GM21576 (cell line): ENCODE data around the gene FOSL2.

ENCODE experiments used
- ATAC-seq: cut with Tn5 transposase; IDR thresholded peaks from one replicate; pipeline ENCODE4 v1.9.1; 2021; ENCODE audit warnings: mild to moderate bottlenecking, moderate library complexity; ENCODE audit not compliant: unreplicated experiment

The FOSL2 gene

DNA sequence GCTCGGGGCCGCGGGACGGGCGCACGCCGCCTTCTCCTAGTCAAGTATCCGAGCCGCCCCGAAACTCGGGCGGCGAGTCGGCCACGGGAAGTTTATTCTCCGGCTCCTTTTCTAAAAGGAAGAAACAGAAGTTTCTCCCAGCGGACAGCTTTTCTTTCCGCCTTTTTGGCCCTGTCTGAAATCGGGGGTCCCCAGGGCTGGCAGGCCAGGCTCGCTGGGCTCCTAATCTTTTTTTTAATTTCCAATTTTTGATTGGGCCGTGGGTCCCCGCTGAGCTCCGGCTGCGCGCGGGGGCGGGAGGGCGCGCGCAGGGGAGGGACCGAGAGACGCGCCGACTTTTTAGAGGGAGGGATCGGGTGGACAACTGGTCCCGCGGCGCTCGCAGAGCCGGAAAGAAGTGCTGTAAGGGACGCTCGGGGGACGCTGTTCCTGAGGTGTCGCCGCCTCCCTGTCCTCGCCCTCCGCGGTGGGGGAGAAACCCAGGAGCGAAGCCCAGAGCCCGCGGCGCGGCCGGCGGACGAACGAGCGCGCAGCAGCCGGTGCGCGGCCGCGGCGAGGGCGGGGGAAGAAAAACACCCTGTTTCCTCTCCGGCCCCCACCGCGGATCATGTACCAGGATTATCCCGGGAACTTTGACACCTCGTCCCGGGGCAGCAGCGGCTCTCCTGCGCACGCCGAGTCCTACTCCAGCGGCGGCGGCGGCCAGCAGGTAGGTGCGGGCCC lies 617 bp downstream of the FOSL2 start:
- no peak for ATAC-seq

DNA sequence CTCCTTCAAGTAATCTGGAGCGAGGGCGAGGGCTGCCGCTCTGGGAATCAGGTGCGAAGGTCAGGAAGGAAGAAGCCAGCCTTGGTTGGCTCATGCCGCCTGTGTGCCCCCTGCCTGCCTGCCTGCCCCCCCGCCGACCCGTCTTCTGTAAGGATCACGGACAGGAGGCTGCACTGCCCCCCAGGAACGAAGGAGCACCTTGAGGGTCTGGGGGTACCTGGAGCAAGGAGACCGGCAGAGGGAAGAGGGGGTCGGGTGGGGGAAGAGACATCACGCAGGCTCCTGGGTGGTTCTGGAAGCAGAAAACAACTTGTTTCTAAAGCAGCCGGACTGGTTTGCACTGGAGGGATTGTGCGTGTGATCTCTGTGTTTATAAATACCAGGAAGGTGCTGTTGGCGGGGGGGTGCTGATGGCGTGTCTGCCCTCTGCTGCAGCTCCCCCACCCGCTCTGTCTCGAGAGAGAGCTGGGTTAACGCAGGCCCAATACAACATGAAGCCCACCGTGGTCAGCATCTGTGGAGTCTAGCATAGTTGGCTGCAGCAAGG lies 1.7 kb downstream of the FOSL2 start:
- no peak for ATAC-seq

DNA sequence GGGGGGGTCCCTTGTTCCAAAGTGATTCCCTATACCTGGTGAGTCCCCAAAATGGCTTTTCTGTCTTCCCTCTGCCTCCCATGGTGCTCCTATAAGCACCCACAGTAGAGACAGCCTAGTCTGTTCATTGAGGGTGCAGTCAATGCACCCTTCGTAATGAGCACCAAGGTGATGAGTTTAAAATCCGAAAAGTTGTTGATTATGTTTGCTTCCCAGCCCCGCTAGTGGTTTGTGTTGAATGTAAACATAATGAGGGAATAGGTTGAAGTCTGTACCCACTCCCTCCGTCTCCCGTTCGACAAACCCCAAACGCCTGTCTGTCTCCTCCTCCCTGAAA lies 2.3 kb downstream of the FOSL2 start:
- ATAC-seq, result no peak

DNA sequence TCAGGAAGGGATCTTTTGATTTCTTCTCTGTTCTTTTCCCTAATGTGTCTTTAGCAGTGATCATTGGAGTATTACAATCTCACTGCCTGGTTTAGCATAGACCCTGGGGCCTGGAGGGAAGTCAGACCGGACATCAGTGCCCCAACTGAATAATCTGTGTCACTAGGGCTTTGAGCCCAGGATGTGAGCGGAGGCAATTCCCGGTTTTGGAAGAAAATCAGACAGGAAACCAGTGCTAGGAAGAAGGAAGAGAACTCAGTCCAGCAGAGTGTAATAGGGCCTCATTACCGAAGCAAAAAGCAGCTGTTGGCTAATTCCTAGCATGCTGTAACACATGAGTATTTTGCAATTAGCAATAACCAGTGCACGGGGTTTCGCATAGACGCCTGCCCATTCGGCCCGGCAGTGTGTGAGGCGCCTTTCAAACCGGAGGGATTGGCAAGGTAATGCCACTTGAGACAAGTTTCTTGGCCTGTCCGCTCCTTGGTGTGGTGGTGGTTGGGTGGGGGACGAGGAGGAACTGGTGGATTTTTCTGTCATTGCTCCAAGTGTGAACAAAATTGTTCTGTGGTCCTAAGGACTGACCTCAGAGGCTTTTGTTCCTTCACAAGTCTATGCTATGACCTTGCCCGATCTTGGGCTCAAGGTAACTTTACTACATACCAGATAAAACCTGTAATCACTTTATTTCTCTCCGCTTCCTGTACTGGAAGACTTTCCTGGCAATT lies 2.8 kb downstream of the FOSL2 start:
- ATAC-seq, result no peak

DNA sequence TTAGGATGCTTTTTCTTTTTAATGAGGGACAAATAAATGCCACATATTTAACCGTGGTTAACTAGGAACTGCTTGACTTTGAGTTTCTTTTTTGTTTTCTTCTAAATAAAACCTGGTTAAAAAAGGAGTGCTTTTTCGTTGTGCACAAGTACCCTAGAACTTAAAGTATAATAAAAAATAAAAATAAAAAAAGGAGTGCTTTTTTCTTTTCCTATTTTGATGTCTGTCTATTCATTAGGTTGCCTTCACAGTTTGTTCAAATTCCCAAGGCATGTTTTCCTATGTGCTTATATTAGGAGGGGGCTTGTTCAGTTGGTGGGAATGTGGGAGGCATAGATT lies 4.4 kb downstream of the FOSL2 start:
- ATAC-seq, result no peak

DNA sequence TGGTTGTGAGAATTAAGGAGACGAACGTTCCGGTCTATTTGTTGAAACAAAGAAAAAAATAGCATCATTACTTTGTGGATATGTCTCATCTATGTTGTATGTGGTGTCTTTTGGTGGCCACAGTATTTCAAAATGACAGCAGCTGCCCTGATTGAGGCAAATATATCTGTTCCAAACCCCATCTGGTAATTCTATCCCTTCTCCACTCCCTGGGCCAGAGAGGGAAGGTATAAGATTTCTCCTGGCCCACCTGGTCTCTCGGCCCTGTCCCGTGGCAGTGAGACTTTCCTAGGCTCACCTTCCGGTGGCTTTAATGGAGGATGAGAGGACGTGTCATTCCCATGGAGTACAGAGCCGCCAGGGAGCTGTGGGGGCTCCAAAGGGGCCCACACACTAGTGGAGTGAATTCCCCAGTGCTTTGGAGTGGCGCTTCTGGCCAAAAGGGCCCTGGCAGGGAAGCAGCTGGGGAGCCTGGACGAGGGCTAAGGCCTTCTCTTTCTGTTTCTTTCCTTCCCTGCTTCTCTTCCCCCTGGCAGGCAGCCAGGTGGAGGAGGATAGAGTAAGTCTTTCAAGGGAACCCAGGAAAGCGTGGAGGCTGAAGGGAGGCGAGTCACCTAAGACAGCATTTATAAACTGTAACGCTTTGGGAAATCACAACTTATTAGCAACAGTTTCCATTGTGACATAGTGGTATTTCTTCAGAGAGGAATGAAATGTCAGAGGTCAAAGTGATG lies 5.6 kb downstream of the FOSL2 start:
- no peak for ATAC-seq

DNA sequence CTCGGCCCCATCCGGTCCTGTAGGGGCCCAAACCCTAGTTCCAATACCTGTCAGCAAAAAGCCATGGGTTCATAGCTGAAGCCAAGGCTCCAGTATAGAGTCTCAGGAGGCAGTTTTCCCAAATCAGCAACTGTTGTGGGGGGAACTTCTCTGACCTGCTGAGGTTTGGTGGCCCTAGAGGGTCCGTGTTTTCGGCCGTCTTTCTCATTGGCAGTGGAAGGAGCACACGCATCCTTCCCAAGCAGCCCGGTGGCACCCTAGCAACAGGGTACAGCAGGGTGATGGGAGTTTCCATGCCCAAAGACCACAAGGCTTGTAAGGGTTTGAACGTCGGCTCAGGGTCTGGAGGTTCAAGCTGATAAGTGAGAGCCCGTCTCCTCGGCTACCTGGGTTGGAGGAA lies 6.6 kb downstream of the FOSL2 start:
- ATAC-seq, result no peak

DNA sequence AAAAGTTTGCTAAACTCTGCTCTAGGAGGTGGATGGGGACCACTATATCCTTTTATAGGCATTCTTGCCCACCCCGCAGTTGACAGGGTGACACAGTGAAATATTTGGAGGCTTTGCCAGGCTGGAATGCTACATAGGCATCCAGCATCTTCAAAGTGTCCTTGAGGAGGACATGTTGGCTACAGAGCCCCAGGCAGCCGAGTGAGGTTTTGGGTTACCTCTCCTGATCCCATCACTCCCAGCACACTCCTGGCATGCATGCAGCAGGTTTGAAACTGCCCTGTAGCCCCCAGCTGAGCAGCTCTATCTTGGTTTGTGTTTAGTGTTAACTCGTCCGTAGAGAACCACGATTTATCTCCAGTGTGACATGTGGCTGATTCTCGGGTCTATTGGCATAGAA lies 7.3 kb downstream of the FOSL2 start:
- ATAC-seq, result no peak

DNA sequence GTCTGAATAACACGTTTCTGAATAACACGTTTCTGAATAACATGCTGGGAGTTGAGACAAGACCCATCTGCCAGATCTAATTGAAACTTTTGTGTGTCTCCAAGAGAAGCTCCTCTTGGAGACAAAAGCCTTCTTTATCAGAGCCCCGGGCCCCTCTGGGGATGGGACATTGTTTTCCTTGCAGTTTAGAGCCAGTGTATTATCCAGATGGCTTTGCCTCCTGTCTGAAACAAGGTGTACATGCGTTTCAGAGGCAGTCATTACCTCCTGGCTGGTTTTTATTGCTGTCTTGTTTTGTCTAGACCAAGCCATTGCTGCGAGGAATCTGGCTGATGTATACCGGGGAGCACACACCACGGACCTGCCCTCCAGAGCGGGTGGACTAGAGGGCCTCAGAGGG lies 7.8 kb downstream of the FOSL2 start:
- ATAC-seq, result no peak

DNA sequence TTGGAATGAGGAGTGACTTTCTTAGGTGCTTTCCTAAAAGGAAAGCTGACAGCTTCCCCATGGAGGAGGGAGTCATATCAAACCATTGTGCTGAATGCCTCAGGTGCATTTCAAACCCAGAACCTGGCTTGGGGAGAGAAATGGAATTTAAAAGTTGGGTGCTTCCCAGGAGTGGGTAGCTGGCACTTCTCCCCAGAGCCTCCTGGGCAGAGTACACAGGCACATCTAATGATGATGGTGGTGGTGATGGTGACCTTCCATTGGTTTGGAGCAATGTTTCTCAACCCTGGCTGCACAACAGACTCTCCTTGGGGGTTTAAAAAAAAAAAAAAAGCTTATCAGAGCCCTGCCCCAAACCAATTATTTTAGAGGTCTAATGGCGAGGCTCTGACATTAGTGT lies 8.3 kb downstream of the FOSL2 start:
- ATAC-seq, result no peak

DNA sequence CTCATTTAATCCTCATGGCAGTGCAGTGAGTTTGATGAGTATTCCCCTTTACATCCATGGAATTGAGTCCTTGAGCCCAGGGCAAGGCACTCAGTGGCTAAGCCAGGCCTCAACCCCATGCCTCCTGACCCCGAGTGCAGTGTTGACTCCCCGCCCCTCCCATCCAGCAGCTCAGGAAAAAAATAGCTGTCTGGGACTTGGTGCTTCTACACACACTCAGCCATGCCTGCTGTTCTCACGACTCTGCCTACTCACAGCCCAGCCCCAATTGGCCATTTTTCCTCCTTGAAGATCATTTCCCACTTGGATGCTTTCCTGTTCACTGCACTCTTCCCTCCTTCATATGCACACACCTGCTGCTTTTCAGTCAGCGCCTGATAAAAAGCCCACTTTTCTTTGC lies 8.8 kb downstream of the FOSL2 start:
- ATAC-seq, result no peak

DNA sequence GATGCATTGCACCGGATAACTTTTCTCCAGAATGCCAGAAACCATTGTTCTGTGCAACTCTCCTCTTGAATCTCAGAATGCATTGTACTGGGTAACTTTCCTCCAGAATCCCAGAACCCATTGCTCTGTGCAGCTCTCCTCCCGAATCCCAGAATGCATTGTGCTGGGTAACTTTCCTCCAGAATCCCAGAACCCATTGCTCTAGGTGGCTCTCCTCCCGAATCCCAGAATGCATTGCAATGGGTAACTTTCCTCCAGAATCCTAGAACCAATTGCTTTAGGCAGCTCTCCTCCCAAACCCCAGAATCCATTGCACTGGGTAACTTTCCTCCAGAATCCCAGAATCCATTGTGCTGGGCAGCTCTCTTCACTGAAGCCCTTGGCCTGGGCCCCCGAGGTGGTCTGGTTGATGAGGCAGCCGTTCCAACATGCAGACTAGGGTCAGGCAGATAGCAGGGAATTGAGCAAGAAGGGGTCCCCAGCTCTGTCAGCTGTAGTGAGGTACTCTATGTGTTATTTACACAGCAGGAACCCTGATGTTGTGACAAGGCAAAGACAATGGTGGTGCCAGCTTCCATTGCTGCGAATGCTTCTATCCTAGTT lies 9.4 kb downstream of the FOSL2 start:
- ATAC-seq, result no peak

DNA sequence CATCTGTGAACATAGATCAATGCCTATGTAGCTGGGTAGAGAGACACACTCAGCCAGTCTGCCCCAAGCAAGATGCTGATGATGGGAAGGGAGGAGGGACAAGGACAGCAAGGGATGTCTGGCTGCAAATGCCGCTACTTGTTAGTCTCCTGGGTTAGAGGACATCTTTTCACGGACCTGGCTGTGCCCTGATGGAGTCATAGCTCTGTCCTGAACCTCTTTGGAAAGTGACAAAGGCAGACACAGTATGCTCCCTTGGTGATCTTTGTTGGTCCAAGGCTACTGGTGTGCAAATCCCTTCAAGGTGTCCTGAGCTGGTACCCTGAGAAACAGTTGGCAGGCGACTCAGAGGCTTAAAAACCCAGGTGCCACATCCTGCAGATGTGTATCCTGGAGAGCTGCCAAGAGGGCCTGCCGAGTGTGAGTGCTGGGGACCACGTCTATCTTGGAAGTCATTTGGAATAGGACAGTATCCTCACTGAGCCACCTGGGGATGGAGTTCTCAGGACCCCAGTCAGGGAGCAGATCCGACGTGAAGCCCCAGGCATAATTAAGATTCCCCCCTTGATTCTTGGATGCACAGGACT lies 10.8 kb downstream of the FOSL2 start:
- no peak for ATAC-seq

DNA sequence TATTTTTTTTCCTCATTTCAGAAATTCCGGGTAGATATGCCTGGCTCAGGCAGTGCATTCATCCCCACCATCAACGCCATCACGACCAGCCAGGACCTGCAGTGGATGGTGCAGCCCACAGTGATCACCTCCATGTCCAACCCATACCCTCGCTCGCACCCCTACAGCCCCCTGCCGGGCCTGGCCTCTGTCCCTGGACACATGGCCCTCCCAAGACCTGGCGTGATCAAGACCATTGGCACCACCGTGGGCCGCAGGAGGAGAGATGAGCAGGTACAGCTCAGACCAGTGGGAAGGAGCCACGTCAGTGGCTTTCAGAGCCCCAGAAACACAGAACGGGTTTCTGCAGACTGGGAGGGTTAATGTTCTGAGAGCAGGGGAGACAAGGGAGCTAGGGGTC lies 11.4 kb downstream of the FOSL2 start:
- no peak for ATAC-seq

DNA sequence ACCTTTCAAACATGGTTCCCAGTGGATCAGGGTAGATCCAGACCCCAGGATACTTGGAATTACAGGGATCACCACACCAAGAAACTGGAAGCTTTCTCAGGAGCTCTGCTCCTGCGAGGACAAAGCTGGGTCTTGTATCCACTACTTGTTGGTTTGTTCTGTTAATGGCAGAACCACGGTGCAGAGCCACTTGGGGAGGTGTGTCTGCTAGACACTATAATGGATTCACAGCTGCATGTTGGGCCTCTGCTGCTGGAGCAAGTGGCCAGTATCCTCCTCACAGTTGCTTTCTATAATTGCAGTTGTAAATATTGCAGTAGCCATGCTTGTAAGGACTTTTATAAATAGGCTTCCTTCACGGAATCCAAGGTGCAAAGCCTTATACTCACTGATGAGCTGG lies 12.9 kb downstream of the FOSL2 start:
- ATAC-seq, result no peak

DNA sequence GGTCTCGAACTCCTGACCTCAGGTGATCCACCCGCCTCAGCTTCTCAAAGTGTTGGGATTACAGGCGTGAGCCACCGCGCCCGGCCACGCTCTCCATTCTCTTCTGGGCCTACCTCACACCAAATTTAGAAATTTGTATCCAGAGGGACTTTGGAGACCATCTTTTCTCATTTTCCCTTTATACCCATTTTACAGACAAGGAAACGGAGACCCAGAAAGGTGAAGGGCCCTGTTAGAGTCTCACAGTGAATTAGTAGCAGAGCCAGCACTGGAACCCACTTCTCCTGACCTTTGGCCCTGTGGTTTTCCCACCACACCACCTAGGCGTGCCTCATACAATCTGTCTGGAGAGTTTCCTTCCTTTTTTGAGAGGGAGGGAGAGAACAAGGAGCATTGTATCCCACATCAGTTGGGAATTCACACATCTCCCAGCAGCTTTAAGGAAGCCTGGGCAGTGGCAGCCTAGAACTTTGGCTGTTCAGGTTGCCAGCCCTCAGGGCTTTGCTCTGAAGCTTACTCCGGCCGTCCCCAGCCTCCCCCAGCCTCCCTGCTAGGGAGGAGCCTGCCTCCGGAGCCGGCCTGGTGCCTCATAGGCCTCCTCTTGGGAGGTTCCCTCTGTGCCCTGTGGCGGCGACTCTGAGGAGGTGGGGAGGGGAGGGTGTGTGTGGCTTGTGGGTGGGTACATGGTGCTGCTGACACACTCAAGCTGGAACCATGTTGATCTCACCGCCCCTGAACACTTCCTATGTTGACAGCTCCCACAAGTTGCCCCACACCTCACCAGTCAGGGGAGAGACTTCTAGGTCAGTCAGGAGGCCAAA lies 13.8 kb downstream of the FOSL2 start:
- no peak for ATAC-seq

DNA sequence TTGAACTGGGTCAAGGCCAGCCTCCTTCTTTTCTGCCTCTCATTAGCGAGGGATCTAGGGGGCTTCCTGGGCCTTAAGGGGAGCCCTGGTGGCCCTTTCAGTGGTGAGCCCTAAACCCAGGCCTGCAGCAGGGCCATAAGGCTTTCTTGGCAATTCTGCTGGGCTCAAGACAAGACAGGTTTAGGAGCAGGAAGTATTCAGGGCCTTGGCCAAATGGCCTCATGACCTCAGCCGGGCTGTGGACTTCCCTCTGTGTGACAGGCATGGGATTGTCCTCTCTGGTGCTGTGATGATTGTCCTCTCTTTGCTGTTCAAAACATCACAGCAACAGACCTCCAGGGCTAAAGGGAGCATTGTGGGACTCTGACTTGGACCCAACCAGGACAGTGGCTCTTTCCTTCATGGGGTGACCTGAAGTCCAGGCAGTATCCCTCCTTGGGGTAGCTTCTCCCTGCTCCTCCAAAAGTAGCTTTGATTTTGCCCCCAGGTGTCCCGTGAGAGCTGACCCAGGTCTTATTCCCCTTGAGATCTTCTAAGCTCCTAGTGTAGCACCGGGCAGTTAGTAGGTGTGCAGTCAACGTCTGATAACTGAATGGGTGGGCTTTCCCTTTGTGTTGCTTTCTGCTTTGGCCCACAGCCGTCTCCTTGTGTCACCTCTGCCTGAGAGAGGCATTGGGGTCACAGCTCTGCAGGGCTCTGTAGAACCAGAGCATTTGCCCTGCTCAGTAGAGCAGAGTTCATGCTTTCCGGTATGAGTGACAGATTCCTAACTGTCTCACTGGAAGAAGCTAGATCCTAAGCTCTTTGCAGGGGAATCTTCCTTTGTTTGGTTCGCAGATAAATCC lies 14.7 kb downstream of the FOSL2 start:
- ATAC-seq, result no peak

DNA sequence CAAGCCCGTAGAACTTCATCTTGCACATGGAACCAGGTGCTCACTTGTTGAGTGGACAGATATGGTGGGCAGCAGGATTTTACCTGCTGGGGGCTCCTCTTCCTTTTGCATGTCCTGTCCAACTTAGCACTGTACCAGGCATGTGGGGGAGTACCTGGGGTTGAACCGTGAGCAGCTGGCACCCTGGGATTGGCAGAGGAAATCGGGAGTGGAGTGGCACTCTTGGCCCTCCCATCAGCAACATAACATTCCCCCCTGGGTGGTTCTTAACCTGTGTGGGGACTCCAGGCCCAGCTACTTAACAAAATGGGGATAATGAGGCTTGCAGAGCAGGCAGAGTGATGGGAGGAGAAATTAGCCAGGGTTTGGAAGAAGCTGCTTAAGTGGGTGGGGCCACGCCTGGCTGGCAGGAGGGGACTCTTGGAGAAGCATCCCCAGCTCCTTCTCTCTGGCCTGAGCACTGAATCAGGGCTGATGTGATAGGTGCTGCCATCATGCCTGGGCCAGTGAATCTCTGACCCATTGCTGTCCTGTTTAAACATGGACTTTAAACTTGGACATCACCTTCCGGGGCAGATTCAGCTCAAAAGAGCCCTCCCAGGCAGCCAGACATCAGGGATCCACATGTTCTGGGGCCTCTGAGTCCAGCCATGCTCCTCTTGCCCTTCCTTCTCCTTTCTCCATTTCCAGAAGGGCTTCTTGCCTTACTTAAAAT lies 15.5 kb downstream of the FOSL2 start:
- ATAC-seq, result no peak
